Lung (tissue), 12 donors: ENCODE results near the gene CCHCR1. TPM values are rescaled to one million over a fixed set of nuclear protein-coding genes. Genes with fewer than 3 reads are reported as not detected.

ENCODE experiments used
- ATAC-seq: fragments of 200-7000 bp; cut with Tn5 transposase; one replicate; pipeline ENCODE4 v1.9.1; 2020; ENCODE audit warnings: moderate number of reproducible peaks; ENCODE audit not compliant: insufficient read depth, low FRiP score
- DNase-seq, 3 donors: peaks; one replicate each; pipeline ENCODE4 v3.0.0-alpha.2; 2013 to 2017
- H3K27ac ChIP-seq, 2 donors: one replicate each; pipeline ENCODE4 v1.5.1; 2013; ENCODE audit warnings: mild to moderate bottlenecking in 2 of 2, moderate library complexity in 2 of 2, control low read depth in 1 of 2, inconsistent platforms in 1 of 2, low read depth in 1 of 2, low read length in 1 of 2
- H3K27me3 ChIP-seq, 3 donors: one replicate each; pipeline ENCODE4 v1.5.1; 2013; ENCODE audit warnings: low read length in 2 of 3; ENCODE audit not compliant: control insufficient read depth in 3 of 3, insufficient read depth in 3 of 3
- H3K36me3 ChIP-seq, 4 donors: one replicate each; pipeline ENCODE4 v1.5.1; 2013; ENCODE audit warnings: low read length in 4 of 4, mild to moderate bottlenecking in 1 of 4, moderate library complexity in 1 of 4; ENCODE audit not compliant: control insufficient read depth in 4 of 4, insufficient read depth in 4 of 4
- H3K4me1 ChIP-seq, 5 donors: one replicate each; pipeline ENCODE4 v1.5.1; 2013; ENCODE audit warnings: low read length in 5 of 5, mild to moderate bottlenecking in 2 of 5, moderate library complexity in 1 of 5; ENCODE audit not compliant: control insufficient read depth in 5 of 5, insufficient read depth in 5 of 5
- H3K4me3 ChIP-seq: one replicate; pipeline ENCODE4 v1.5.1; 2013; ENCODE audit warnings: mild to moderate bottlenecking, control low read depth, moderate library complexity
- H3K9ac ChIP-seq, 2 donors: one replicate each; pipeline ENCODE4 v1.5.1; 2013; ENCODE audit warnings: low read length in 2 of 2, control low read depth in 1 of 2; ENCODE audit not compliant: insufficient read depth in 1 of 2
- H3K9me3 ChIP-seq, 4 donors: one replicate each; pipeline ENCODE4 v1.5.1; 2013; ENCODE audit warnings: low read length in 3 of 4, mild to moderate bottlenecking in 1 of 4, moderate library complexity in 1 of 4; ENCODE audit not compliant: control insufficient read depth in 4 of 4, insufficient read depth in 3 of 4
- WGBS, 2 donors: extraction: QIAGEN DNeasy Blood & Tissue Kit; methylation state at CpG; one replicate each; pipeline ENCODE4 v1.1.7; 2013; 5-methylcytosine and 5-hydroxymethylcytosine counted together
- polyA plus RNA-seq, 2 donors: library from polyadenylated mRNA; stranded (reverse); fragments of 200-250 nt; gene quantifications; one replicate each; pipeline ENCODE4 v1.2.1, GENCODE V29; 2013
- total RNA-seq, 2 donors: library from RNA; depleted of rRNA in 1 of 2; stranded (reverse); fragments of >200 nt in 1 of 2; gene quantifications; one replicate each; pipeline ENCODE4 v1.2.1, GENCODE V29; 2014 to 2021
- TF ChIP-seq, protein P1 (sequence below): IDR thresholded peaks from 2 replicates; pipeline ENCODE4 v1.5.1; 2012; ENCODE audit warnings: mild to moderate bottlenecking; ENCODE audit errors: control extremely low read depth, extremely low read depth
- donor health status: control.
- donor health status: control.
- donor health status: Bipolar disorder and iron deficiency.
- donor health status: healthy.
- donor health status: DM: yes; HTN: yes; CAD: no.

CCHCR1 gene
- total and polyA plus RNA-seq, 4 donors: 11.0 to 32.8 (median 17.2) TPM

DNA sequence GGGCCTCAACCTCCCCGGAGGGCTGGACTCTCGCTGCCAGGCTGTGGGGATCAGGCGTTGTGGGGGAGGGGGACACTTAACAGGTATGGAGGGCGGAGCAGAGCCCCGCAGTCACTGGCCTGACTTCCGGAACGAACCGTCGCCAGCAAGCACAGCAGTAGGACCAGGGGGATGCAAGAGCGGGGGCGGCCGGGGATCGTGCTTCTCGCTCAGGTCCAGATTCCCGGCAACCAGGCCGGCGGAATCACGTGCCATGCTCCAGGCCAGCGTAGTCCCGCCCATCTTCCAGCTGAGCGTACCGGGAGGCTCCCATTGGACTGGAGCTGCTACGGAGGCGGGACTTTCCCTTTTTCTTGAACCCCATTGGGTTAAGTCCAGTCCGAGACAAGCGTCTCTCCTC is 22.9 kb upstream of the CCHCR1 start:
- Histone ChIP-seq H3K4me1 (peaks cover 0 to 10% (median 4%) of the 10 kb centered on the region in 5 donors), H3K4me3 (no peak overlapping the region), H3K27ac (peak overlapping the region in 1 of 2 donors; percentile 37), H3K27me3 (no peaks in the 10 kb centered on the region), H3K36me3 (no peaks in the 10 kb centered on the region), H3K9me3 (no peaks in the 10 kb centered on the region), H3K9ac (peak overlapping the region in 1 of 2 donors; percentile 32)
- 65 to 75% methylated on average over 26 of the region's 26 CpGs for WGBS, 2 donors
- DNase-seq (peak in 2 of 3 donors; percentile 75), ATAC-seq (peak; percentile 94)
- TF ChIP-seq, protein P1, sequence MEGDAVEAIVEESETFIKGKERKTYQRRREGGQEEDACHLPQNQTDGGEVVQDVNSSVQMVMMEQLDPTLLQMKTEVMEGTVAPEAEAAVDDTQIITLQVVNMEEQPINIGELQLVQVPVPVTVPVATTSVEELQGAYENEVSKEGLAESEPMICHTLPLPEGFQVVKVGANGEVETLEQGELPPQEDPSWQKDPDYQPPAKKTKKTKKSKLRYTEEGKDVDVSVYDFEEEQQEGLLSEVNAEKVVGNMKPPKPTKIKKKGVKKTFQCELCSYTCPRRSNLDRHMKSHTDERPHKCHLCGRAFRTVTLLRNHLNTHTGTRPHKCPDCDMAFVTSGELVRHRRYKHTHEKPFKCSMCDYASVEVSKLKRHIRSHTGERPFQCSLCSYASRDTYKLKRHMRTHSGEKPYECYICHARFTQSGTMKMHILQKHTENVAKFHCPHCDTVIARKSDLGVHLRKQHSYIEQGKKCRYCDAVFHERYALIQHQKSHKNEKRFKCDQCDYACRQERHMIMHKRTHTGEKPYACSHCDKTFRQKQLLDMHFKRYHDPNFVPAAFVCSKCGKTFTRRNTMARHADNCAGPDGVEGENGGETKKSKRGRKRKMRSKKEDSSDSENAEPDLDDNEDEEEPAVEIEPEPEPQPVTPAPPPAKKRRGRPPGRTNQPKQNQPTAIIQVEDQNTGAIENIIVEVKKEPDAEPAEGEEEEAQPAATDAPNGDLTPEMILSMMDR: no peak

DNA sequence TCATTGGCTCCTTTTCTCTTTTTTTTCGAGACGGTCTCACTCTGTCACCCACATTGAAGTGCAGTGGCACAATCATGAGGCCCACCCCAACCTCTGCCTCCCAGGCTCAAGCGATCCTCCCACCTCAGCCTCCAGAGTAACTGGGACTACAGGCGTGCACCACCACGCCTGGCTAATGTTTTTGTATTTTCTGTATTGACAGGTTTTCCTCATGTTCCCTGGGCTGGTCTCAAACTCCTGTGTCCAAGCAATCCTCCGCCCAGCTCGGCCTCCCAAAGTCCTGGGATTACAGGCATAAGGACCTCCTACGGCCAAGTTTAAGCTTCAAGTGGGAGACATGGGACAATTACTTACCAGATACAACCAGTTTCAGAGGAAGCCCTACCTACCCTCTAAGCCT is 22.3 kb upstream of the CCHCR1 start:
- Histone ChIP-seq H3K27ac (peak overlapping the region in 1 of 2 donors; percentile 37), H3K27me3 (no peaks in the 10 kb centered on the region), H3K9me3 (no peaks in the 10 kb centered on the region), H3K9ac (no peak overlapping the region), H3K4me1 (peaks cover 0 to 10% (median 4%) of the 10 kb centered on the region in 5 donors), H3K4me3 (no peak overlapping the region), H3K36me3 (no peaks in the 10 kb centered on the region)
- 95% methylated on average over 8 of the region's 8 CpGs for WGBS, 2 donors
- TF ChIP-seq, protein P1: no peak
- DNase-seq (no peak), ATAC-seq (no peak)

DNA sequence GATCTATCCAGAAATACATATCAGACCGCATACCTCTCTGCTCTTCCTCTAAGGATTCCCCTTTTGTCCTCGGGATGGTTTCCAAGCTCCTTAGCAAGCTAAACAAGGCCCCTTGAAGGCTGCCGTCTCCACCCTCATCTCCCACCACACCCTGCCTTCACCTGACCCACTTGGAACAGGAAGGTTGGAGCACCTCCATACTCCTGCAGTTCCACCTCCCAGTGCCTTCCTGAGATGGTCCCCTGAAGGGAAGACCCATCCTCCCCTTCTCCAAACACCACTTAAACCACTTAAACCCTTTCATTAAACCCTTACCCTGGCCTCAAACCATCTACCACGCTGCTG is 21.4 kb upstream of the CCHCR1 start:
- H3K4me3 ChIP-seq: no peak overlapping the region
- WGBS, 2 donors: 63 to 84% methylated on average over 4 of the region's 4 CpGs
- ATAC-seq (no peak), DNase-seq (no peak)
- no peaks in the 10 kb centered on the region for H3K36me3 ChIP-seq
- H3K27ac ChIP-seq: no peak overlapping the region
- H3K27me3 ChIP-seq: no peaks in the 10 kb centered on the region
- TF ChIP-seq, protein P1: no peak
- no peaks in the 10 kb centered on the region for H3K9me3 ChIP-seq
- no peak overlapping the region for H3K9ac ChIP-seq
- H3K4me1 ChIP-seq: peaks cover 0 to 10% (median 4%) of the 10 kb centered on the region in 5 donors
